OCI-LY1 (cell line): ENCODE results near the gene LYZL2.
"Not testable (repeated sequence)": the region's sequence is repeated elsewhere in the genome, so short reads cannot be mapped to it uniquely, and the experiment has no call there.

Source experiments
- H2AFZ ChIP-seq: fragments of 200-600 bp; sonication (generic), shearing (Covaris generic); 2 replicates; pipeline ENCODE4 v1.6.0; 2014; ENCODE audit warnings: antibody characterized with exemption, mild to moderate bottlenecking, low read length
- H3F3A ChIP-seq: fragments of 200-600 bp; sonication (generic), shearing (Covaris generic); 2 replicates; pipeline ENCODE4 v1.6.0; 2014; ENCODE audit warnings: mild to moderate bottlenecking, antibody characterized with exemption, low read length, moderate library complexity; ENCODE audit not compliant: insufficient read depth
- H3K27ac ChIP-seq: fragments of 200-600 bp; sonication (generic); 2 replicates; pipeline ENCODE4 v1.5.1; 2014; ENCODE audit warnings: low read length, mixed run types, mild to moderate bottlenecking, low read depth; ENCODE audit not compliant: poor library complexity, severe bottlenecking
- H3K27me3 ChIP-seq: fragments of 200-600 bp; sonication (generic); 2 replicates; pipeline ENCODE4 v1.6.0; 2014; ENCODE audit warnings: antibody characterized with exemption, mild to moderate bottlenecking, low read length, moderate library complexity; ENCODE audit not compliant: insufficient read depth
- H3K36me3 ChIP-seq: fragments of 200-600 bp; sonication (generic); 2 replicates; pipeline ENCODE4 v1.6.1; 2014; ENCODE audit warnings: mild to moderate bottlenecking, antibody characterized with exemption, low read length, moderate library complexity, mixed read lengths; ENCODE audit not compliant: insufficient read depth
- H3K4me1 ChIP-seq: fragments of 200-600 bp; sonication (generic); 2 replicates; pipeline ENCODE4 v1.5.1; 2014; ENCODE audit warnings: mild to moderate bottlenecking, low read length, moderate library complexity; ENCODE audit not compliant: insufficient read depth, severe bottlenecking
- H3K4me2 ChIP-seq: fragments of 200-600 bp; sonication (generic), shearing (Covaris generic); 2 replicates; pipeline ENCODE4 v1.6.1; 2014; ENCODE audit warnings: low read length
- H3K4me3 ChIP-seq: fragments of 200-600 bp; sonication (generic); 2 replicates; pipeline ENCODE4 v1.5.1; 2014; ENCODE audit warnings: low read length, low read depth, mild to moderate bottlenecking, mixed read lengths; ENCODE audit not compliant: poor library complexity, severe bottlenecking
- H3K79me2 ChIP-seq: fragments of 200-600 bp; shearing (Covaris generic); 2 replicates; pipeline ENCODE4 v1.6.1; 2016; ENCODE audit warnings: mixed run types, low read length, mixed read lengths; ENCODE audit not compliant: insufficient read depth
- H3K9ac ChIP-seq: fragments of 200-600 bp; sonication (generic), shearing (Covaris generic); 2 replicates; pipeline ENCODE4 v1.6.1; 2014; ENCODE audit warnings: mild to moderate bottlenecking, low read length, mixed read lengths
- H3K9me2 ChIP-seq: fragments of 200-600 bp; sonication (generic), shearing (Covaris generic); 2 replicates; pipeline ENCODE4 v1.6.1; 2014; ENCODE audit warnings: low read depth, mild to moderate bottlenecking, low read length, mixed read lengths
- H3K9me3 ChIP-seq: fragments of 200-600 bp; shearing (Covaris generic); 2 replicates; pipeline ENCODE4 v1.6.1; 2014; ENCODE audit warnings: low read length, mixed read lengths
- H4K20me1 ChIP-seq: fragments of 200-600 bp; sonication (generic), shearing (Covaris generic); 2 replicates; pipeline ENCODE4 v1.6.0; 2016; ENCODE audit warnings: mild to moderate bottlenecking, low read length; ENCODE audit not compliant: insufficient read depth
- CTCF ChIP-seq: fragments of 200-600 bp; sonication (generic), shearing (Covaris generic); IDR thresholded peaks from 2 replicates; pipeline ENCODE4 v1.5.1; 2017; ENCODE audit warnings: mild to moderate bottlenecking, antibody characterized with exemption, low read length, moderate library complexity, mixed read lengths
- EZH2 ChIP-seq: fragments of 200-600 bp; sonication (generic), shearing (Covaris generic); IDR thresholded peaks from 2 replicates; pipeline ENCODE4 v1.8.0; 2017; ENCODE audit warnings: borderline replicate concordance, mixed run types, mild to moderate bottlenecking, antibody characterized with exemption, low read length, moderate library complexity, mixed read lengths

The LYZL2 gene

GRCh38 chr10:30662814-30663213 is 33.3 kb upstream of the LYZL2 start:
- Histone ChIP-seq H3K27me3 (no peaks in the 10 kb centered on the region), H4K20me1 (no peaks in the 10 kb centered on the region), H3F3A (no peaks in the 10 kb centered on the region), H3K9ac (no peak overlapping the region), H3K79me2 (no peaks in the 10 kb centered on the region), H3K36me3 (no peaks in the 10 kb centered on the region), H3K27ac (no peak overlapping the region), H3K4me1 (no peaks in the 10 kb centered on the region), H3K4me2 (no peak overlapping the region), H2AFZ (no peak overlapping the region), H3K9me2 (no peaks in the 10 kb centered on the region), H3K9me3 (no peaks in the 10 kb centered on the region), H3K4me3 (no peak overlapping the region)
- TF ChIP-seq EZH2: no peak
- TF ChIP-seq CTCF: no peak

- H2AFZ ChIP-seq, H3K4me2 ChIP-seq, H3K9ac ChIP-seq, H3K4me1 ChIP-seq, H3F3A ChIP-seq, H3K9me3 ChIP-seq, H3K9me2 ChIP-seq, H3K27ac ChIP-seq, H4K20me1 ChIP-seq, H3K4me3 ChIP-seq, H3K36me3 ChIP-seq, H3K79me2 ChIP-seq, H3K27me3 ChIP-seq: not testable (repeated sequence)
Measured at GRCh38 chr10:30660314-30660713, 30.8 kb upstream of the LYZL2 start.

- Histone ChIP-seq H3K9ac (no peak overlapping the region), H3K36me3 (no peaks in the 10 kb centered on the region), H3K9me2 (no peaks in the 10 kb centered on the region), H3K4me3 (no peak overlapping the region), H3F3A (no peaks in the 10 kb centered on the region), H3K27ac (no peak overlapping the region), H3K9me3 (no peaks in the 10 kb centered on the region), H3K27me3 (no peaks in the 10 kb centered on the region), H3K4me2 (no peak overlapping the region), H2AFZ (no peak overlapping the region), H3K4me1 (no peaks in the 10 kb centered on the region), H4K20me1 (no peaks in the 10 kb centered on the region), H3K79me2 (no peaks in the 10 kb centered on the region)
- TF ChIP-seq EZH2: no peak
- no peak for TF ChIP-seq CTCF
Measured at GRCh38 chr10:30656233-30656632, 26.7 kb upstream of the LYZL2 start.

- not testable (repeated sequence) for H3K4me1 ChIP-seq
Measured at GRCh38 chr10:30655001-30655400, 25.4 kb upstream of the LYZL2 start.

GRCh38 chr10:30651470-30652397 is 22.2 kb upstream of the LYZL2 start:
- H3K79me2 ChIP-seq, H3K9me2 ChIP-seq, H3F3A ChIP-seq, H3K4me2 ChIP-seq, H3K27me3 ChIP-seq, H3K9me3 ChIP-seq, H2AFZ ChIP-seq, H3K27ac ChIP-seq, H4K20me1 ChIP-seq, H3K4me1 ChIP-seq, H3K9ac ChIP-seq, H3K36me3 ChIP-seq, H3K4me3 ChIP-seq: not testable (repeated sequence)

More at GRCh38 chr10:30655001-30655400, 25.4 kb upstream of the LYZL2 start:
- H3K79me2 ChIP-seq, H3K4me2 ChIP-seq, H3K27me3 ChIP-seq, H3K36me3 ChIP-seq, H2AFZ ChIP-seq, H3K9me2 ChIP-seq, H3K27ac ChIP-seq, H3K9ac ChIP-seq, H4K20me1 ChIP-seq, H3K4me3 ChIP-seq, H3F3A ChIP-seq, H3K9me3 ChIP-seq: not testable (repeated sequence)
